Left forelimb (tissue), 1 donor: Measurements from ENCODE around the gene TRMT2A.
"Not testable (repeated sequence)": the region's sequence is repeated elsewhere in the genome, so short reads cannot be mapped to it uniquely, and the experiment has no call there.

ENCODE experiments used
- DNase-seq: peaks from one replicate; pipeline ENCODE4 v3.0.0-alpha.2; 2018; ENCODE audit warnings: low spot score

Gene TRMT2A

GRCh38 chr22:20116951-20117632, at the start of gene TRMT2A:
Gene TRMT2A (minus strand): TSS chr22:20117226. CDS start chr22:20116906, 320 bp downstream.
- DNase-seq = peak; percentile 99

GRCh38 chr22:20166703-20167102, 49.7 kb upstream of the TRMT2A start:
- no peak for DNase-seq

- DNase-seq = no peak
These were observed 48.9 kb upstream of the TRMT2A start for GRCh38 chr22:20165913-20166312.

- DNase-seq = no peak
These were observed 48.4 kb upstream of the TRMT2A start for GRCh38 chr22:20165421-20165820.

- DNase-seq = no peak
These were observed 47.8 kb upstream of the TRMT2A start for GRCh38 chr22:20164863-20165262.

GRCh38 chr22:20160041-20160440, 43.0 kb upstream of the TRMT2A start:
- DNase-seq = no peak

- DNase-seq = not testable (repeated sequence)
These were observed 42.5 kb upstream of the TRMT2A start for GRCh38 chr22:20159531-20159930.

GRCh38 chr22:20159076-20159475, 42.0 kb upstream of the TRMT2A start:
- no peak for DNase-seq

- DNase-seq = no peak
These were observed 41.5 kb upstream of the TRMT2A start for GRCh38 chr22:20158391-20159036.

GRCh38 chr22:20157430-20158183, 40.6 kb upstream of the TRMT2A start:
- DNase-seq = no peak

GRCh38 chr22:20156611-20157429, 39.8 kb upstream of the TRMT2A start:
- DNase-seq = peak; percentile 91

GRCh38 chr22:20156042-20156389, 39.0 kb upstream of the TRMT2A start:
- no peak for DNase-seq

GRCh38 chr22:20155330-20156041, 38.5 kb upstream of the TRMT2A start:
- DNase-seq = no peak

GRCh38 chr22:20154602-20155187, 37.7 kb upstream of the TRMT2A start:
- DNase-seq = no peak

- no peak for DNase-seq
These were observed 36.9 kb upstream of the TRMT2A start for GRCh38 chr22:20153945-20154344.

GRCh38 chr22:20152464-20152890, 35.5 kb upstream of the TRMT2A start:
- DNase-seq = no peak

- DNase-seq = no peak
These were observed 34.2 kb upstream of the TRMT2A start for GRCh38 chr22:20151276-20151588.

- DNase-seq = no peak
These were observed 33.6 kb upstream of the TRMT2A start, which contains the start of gene CCDC188 for GRCh38 chr22:20150381-20151275. Gene CCDC188 (minus strand): TSS chr22:20151055. CDS start chr22:20150986, 69 bp downstream.

- DNase-seq = no peak
These were observed 32.5 kb upstream of the TRMT2A start for GRCh38 chr22:20149257-20150250.
